Adipocyte (in vitro differentiated cells): Measurements from ENCODE around the gene GPC3.

ENCODE experiments used
- DNase-seq: peaks from one replicate; pipeline ENCODE4 v3.0.0-alpha.2; 2015; ENCODE audit warnings: low read depth
- H3K27me3 ChIP-seq: replicated peaks from 2 replicates; pipeline ENCODE4 v1.7.0; 2013; ENCODE audit warnings: mild to moderate bottlenecking, low read length, moderate library complexity; ENCODE audit not compliant: control insufficient read depth, insufficient read depth
- H3K36me3 ChIP-seq: 2 replicates; pipeline ENCODE4 v1.7.0; 2013; ENCODE audit warnings: low read length, mild to moderate bottlenecking, moderate library complexity; ENCODE audit not compliant: control insufficient read depth, insufficient read depth, severe bottlenecking
- H3K4me1 ChIP-seq: 2 replicates; pipeline ENCODE4 v1.7.0; 2013; ENCODE audit warnings: mild to moderate bottlenecking, low read length, moderate library complexity; ENCODE audit not compliant: control insufficient read depth, insufficient read depth
- H3K4me3 ChIP-seq: 2 replicates; pipeline ENCODE4 v1.7.0; 2013; ENCODE audit warnings: mild to moderate bottlenecking, low read length, moderate library complexity
- H3K9ac ChIP-seq: 2 replicates; pipeline ENCODE4 v1.7.0; 2013; ENCODE audit warnings: mild to moderate bottlenecking, low read length, moderate library complexity
- H3K9me3 ChIP-seq: 2 replicates; pipeline ENCODE4 v1.7.0; 2013; ENCODE audit warnings: mild to moderate bottlenecking, low read length, moderate library complexity; ENCODE audit not compliant: control insufficient read depth

The GPC3 gene

GRCh38 chrX:133702230-133702629 is 283.2 kb downstream of the GPC3 start:
- Histone ChIP-seq H3K9me3 (no peaks in the 10 kb centered on the region), H3K27me3 (peaks cover 12% of the 10 kb centered on the region), H3K9ac (no peak overlapping the region), H3K4me3 (no peak overlapping the region), H3K4me1 (peaks cover 19% of the 10 kb centered on the region), H3K36me3 (no peaks in the 10 kb centered on the region)
- DNase-seq: no peak

DNA sequence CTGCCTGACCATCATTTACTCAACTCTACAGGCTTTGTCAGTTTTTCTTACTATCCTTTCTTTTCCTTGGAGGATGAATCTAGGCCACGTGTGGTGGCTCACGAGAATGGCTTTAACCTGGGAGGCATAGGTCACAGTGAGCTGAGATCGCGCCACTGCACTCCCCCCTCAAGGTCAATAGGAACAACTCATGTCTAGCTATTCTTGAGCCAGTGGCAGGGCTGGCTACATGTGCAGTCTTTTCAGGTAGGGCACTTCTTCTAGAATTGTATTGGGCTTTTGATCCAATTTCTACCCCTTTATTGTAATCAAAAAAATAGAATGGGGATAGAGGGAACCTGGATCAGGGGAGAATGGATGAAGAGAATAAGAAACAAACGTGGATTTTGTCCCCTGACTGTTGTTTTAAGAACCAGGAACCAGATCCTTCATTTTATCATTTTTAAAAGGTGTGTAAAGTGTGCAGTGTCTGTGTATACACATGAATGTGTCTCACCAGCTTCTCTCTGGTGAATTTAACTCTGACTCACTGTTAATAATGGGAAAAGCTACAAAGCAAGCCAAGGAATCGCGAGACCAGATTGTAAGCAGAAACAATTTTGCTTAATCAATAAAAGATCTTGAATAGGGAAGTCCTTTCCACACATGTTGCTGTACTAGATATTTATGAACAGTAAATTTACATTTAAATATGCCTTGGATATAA is 286.2 kb downstream of the GPC3 start:
- Histone ChIP-seq H3K9ac (peak overlapping the region; percentile 44), H3K4me1 (peaks cover 20% of the 10 kb centered on the region), H3K36me3 (no peaks in the 10 kb centered on the region), H3K27me3 (peaks cover 5% of the 10 kb centered on the region), H3K9me3 (no peaks in the 10 kb centered on the region), H3K4me3 (no peak overlapping the region)
- DNase-seq: no peak

GRCh38 chrX:133698298-133698697 is 287.1 kb downstream of the GPC3 start:
- Histone ChIP-seq H3K36me3 (no peaks in the 10 kb centered on the region), H3K4me1 (peaks cover 20% of the 10 kb centered on the region), H3K4me3 (no peak overlapping the region), H3K9ac (peak overlapping the region; percentile 47), H3K9me3 (no peaks in the 10 kb centered on the region), H3K27me3 (peaks cover 5% of the 10 kb centered on the region)
- peak; percentile 65 for DNase-seq

- H3K9ac ChIP-seq: peak overlapping the region; percentile 47
- H3K4me1 ChIP-seq: peaks cover 20% of the 10 kb centered on the region
- no peaks in the 10 kb centered on the region for H3K9me3 ChIP-seq
- H3K36me3 ChIP-seq: no peaks in the 10 kb centered on the region
- peaks cover 4% of the 10 kb centered on the region for H3K27me3 ChIP-seq
- DNase-seq: peak; percentile 43
- H3K4me3 ChIP-seq: no peak overlapping the region
Observed at GRCh38 chrX:133697656-133698055, 287.7 kb downstream of the GPC3 start.

- no peaks in the 10 kb centered on the region for H3K36me3 ChIP-seq
- no peak overlapping the region for H3K4me3 ChIP-seq
- H3K27me3 ChIP-seq: peaks cover 15% of the 10 kb centered on the region
- no peak for DNase-seq
- no peaks in the 10 kb centered on the region for H3K4me1 ChIP-seq
- H3K9me3 ChIP-seq: no peaks in the 10 kb centered on the region
- no peak overlapping the region for H3K9ac ChIP-seq
Observed at GRCh38 chrX:133689997-133690599, 295.3 kb downstream of the GPC3 start.

- Histone ChIP-seq H3K27me3 (peaks cover 15% of the 10 kb centered on the region), H3K4me1 (no peaks in the 10 kb centered on the region), H3K9me3 (no peaks in the 10 kb centered on the region), H3K36me3 (no peaks in the 10 kb centered on the region), H3K9ac (no peak overlapping the region), H3K4me3 (no peak overlapping the region)
- no peak for DNase-seq
Observed at GRCh38 chrX:133685822-133686221, 299.6 kb downstream of the GPC3 start.

GRCh38 chrX:133681897-133682296 is 303.5 kb downstream of the GPC3 start:
- no peaks in the 10 kb centered on the region for H3K36me3 ChIP-seq
- DNase-seq: no peak
- no peak overlapping the region for H3K4me3 ChIP-seq
- peaks cover 4% of the 10 kb centered on the region for H3K27me3 ChIP-seq
- no peak overlapping the region for H3K9ac ChIP-seq
- no peaks in the 10 kb centered on the region for H3K4me1 ChIP-seq
- H3K9me3 ChIP-seq: no peaks in the 10 kb centered on the region

DNA sequence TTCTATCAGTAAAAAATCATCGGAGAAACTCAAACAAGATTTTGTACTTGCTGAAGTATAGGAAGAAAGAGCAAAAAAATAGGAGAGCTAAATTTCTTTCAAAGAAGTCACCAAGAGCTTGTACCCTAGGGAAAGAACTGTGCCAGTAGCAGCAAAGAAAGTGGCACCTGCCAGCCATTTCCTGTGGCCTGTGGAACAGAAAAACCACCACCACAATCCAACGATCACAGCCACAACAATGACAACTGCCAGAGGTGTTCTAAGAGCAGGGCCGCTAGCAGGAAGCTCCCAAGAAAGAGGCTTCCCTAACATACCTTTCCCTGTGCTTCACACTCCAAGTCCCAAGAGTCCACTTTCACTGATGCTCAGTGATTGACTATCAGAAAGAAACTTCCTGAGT is 304.0 kb downstream of the GPC3 start:
- no peaks in the 10 kb centered on the region for H3K4me1 ChIP-seq
- H3K27me3 ChIP-seq: peaks cover 4% of the 10 kb centered on the region
- no peak overlapping the region for H3K4me3 ChIP-seq
- H3K9me3 ChIP-seq: no peaks in the 10 kb centered on the region
- no peak overlapping the region for H3K9ac ChIP-seq
- no peak for DNase-seq
- no peaks in the 10 kb centered on the region for H3K36me3 ChIP-seq

GRCh38 chrX:133677123-133678063 is 308.0 kb downstream of the GPC3 start:
- Histone ChIP-seq H3K4me1 (no peaks in the 10 kb centered on the region), H3K9me3 (no peaks in the 10 kb centered on the region), H3K9ac (no peak overlapping the region), H3K4me3 (no peak overlapping the region), H3K27me3 (peaks cover 14% of the 10 kb centered on the region), H3K36me3 (no peaks in the 10 kb centered on the region)
- DNase-seq: no peak

GRCh38 chrX:133676344-133677122 is 308.9 kb downstream of the GPC3 start:
- no peak for DNase-seq
- H3K4me3 ChIP-seq: no peak overlapping the region
- no peaks in the 10 kb centered on the region for H3K9me3 ChIP-seq
- H3K36me3 ChIP-seq: no peaks in the 10 kb centered on the region
- H3K9ac ChIP-seq: no peak overlapping the region
- peaks cover 19% of the 10 kb centered on the region for H3K27me3 ChIP-seq
- no peaks in the 10 kb centered on the region for H3K4me1 ChIP-seq
